D721Med (cell line): ENCODE measurements around the gene KPNA4.
"Not testable (repeated sequence)": the region's sequence is repeated elsewhere in the genome, so short reads cannot be mapped to it uniquely, and the experiment has no call there.

Source experiments
- DNase-seq: peaks from one replicate; pipeline ENCODE4 v3.0.0; 2011; ENCODE audit warnings: low spot score; ENCODE audit not compliant: insufficient read length
- FAIRE-seq: peaks from 2 replicates; lab custom pipeline; 2011; peaks lifted over from hg19 to GRCh38; lab: Jason Lieb, UNC
- TF ChIP-seq, protein P1 (sequence below): IDR thresholded peaks from 2 replicates; pipeline ENCODE4 v1.5.1; 2012; ENCODE audit warnings: mild to moderate bottlenecking, control low read depth; ENCODE audit not compliant: insufficient read depth; ENCODE audit errors: missing control alignments

KPNA4 gene

DNA sequence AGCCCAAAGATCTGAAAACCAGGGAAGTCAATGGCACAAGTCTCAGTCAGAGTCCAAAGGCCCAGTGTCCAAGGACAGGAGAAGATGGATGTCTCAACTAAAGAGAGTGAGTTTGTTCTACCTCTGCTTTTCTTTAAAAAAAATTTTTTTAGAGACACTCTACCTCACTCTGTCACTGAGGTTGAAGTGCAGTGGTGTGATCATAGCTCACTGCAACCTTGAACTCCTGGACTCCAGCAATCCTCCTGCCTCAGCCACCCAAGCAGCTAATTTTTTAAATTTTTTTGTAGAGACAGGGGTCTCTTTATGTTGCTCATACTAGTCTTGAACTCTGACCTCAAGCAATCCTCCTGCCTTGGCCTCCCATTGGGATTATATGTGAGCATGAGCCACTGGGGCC lies 39.9 kb upstream of the KPNA4 start:
- DNase-seq: no peak
- no peak for FAIRE-seq

DNA sequence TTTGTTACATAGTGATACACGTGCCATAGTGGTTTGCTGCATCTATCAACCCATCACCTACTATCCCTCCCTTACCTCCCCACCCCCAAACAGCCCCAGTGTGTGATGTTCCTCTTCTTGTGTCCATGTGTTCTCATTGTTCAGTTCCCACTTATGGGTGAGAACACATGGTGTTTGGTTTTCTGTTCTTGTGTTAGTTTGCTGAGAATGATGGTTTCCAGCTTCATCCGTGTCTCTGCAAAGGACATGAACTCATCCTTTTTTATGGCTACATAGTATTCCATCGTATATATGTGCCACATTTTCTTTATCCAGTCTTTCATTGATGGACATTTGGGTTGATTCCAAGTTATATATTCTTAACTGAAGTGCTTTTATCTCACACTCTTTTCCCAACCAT lies 38.5 kb upstream of the KPNA4 start:
- DNase-seq, FAIRE-seq: not testable (repeated sequence)

More for the DNA sequence above, 39.9 kb upstream of the KPNA4 start:
- TF ChIP-seq, protein P1, sequence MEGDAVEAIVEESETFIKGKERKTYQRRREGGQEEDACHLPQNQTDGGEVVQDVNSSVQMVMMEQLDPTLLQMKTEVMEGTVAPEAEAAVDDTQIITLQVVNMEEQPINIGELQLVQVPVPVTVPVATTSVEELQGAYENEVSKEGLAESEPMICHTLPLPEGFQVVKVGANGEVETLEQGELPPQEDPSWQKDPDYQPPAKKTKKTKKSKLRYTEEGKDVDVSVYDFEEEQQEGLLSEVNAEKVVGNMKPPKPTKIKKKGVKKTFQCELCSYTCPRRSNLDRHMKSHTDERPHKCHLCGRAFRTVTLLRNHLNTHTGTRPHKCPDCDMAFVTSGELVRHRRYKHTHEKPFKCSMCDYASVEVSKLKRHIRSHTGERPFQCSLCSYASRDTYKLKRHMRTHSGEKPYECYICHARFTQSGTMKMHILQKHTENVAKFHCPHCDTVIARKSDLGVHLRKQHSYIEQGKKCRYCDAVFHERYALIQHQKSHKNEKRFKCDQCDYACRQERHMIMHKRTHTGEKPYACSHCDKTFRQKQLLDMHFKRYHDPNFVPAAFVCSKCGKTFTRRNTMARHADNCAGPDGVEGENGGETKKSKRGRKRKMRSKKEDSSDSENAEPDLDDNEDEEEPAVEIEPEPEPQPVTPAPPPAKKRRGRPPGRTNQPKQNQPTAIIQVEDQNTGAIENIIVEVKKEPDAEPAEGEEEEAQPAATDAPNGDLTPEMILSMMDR: no peak

DNA sequence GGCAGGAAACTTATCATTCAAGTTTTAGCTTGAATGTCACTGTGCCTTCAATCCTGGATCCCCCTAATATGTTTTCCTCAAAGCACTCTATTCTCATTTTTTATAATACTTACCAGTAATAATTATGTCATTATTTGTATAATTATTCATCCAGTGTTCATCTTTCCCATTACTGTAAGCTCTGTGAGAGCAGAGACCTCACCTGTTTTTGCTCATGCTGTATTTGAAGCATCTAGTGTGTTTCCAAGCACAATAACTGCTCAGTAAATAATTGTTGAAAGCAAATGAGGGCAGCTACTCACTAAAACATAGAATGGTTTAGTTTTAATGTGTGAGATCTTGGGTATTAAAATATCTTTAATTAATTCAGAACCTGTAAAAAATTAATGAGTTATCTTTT lies 36.9 kb upstream of the KPNA4 start:
- FAIRE-seq: no peak
- DNase-seq: no peak
- TF ChIP-seq, protein P1: no peak

DNA sequence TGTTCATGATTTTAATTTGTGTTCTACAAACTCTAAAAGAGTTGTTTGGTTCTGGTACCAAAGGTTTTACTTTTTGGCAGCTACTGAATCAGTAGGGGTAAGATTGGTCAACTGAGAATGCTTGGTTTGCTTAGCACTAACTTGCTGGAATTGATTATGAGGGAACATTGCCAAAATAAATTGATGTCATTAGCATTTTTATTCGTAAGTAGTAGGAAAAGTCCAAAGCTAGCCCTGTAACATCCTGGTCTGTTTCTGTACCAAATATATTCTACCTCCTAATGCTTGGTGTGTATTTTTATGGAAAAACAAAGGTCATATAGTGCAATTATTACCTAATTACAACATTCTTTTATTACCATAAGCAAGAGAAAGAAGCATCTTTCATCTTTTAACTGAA lies 35.9 kb upstream of the KPNA4 start:
- FAIRE-seq (no peak), DNase-seq (no peak)
- TF ChIP-seq, protein P1: no peak

DNA sequence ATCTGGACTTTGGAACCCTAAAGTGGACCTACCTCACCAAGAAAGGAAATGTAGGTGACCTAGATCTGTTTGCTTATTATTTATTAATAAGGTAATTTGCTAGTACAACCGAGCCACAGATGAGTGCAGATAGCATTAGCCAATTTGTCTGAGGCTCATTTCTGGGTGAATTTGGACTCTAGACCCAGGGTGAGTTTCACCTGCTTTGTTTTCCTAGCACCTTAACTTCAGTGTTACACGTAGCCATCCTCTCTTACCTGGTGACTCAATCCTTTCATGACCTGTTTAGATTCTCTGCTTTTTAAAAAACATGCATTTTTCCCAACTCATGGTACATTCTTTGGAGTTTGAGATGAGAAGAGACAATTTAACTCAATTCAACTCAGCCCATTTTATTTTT lies 33.5 kb upstream of the KPNA4 start:
- FAIRE-seq (no peak), DNase-seq (no peak)
- TF ChIP-seq, protein P1: no peak

DNA sequence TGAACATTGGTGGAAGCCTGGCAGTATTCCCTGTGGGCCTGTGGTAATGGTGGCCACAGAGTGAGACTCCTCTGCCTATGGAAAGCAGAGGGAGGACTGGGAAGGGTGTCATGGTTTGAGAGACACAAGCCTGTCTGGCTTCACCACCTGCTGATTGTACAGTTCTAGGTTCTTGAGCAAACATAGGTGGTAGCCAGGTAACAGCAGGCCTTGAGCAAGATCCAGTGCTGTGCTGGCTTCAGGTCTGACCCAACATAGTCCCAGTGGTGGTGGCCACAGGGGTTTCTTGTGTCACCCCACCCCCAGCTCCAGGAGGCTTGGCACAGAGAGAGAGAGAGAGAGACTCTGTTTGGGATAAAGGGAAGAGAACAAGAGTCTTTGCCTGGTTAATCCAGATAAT lies 22.7 kb upstream of the KPNA4 start:
- no peak for FAIRE-seq
- TF ChIP-seq, protein P1: no peak
- DNase-seq: no peak

DNA sequence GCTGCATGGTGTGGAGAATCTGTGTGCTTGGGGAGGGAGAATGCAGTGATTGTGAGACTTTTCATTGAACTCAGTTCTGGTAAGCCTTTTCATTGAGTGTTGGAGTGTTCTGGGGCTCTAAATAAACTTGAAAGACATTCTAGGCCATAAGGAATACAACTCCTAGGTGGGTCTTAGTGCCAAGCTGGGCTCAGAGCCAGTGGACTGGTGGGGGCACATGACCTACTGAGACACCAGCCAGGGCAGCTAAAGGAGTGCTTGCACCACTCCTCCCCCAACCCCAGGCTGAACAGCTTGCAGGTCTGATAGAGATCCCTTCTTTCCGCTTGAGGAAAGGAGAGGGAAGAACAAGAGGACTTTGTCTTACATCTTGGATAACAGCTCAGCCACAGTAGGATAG lies 21.7 kb upstream of the KPNA4 start:
- DNase-seq (no peak), FAIRE-seq (no peak)
- TF ChIP-seq, protein P1: no peak

DNA sequence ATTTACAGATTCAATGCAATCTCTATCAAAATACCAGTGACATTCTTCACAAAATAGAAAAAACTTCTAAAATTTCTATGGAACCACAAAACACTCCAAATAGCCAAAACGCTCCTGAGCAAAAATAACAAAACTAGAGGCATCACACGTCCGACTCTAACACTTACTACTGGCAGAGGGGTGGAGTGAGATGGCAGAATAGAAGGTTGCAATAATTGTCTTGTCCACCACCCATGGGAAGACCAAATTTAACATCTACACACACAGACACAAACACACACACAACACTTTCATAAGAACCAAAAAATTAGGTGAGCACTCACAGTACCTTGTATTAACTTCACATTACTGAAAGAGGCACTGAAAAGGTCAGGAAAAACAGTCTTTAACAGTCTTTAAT lies 21.3 kb upstream of the KPNA4 start:
- FAIRE-seq: no peak
- no peak for DNase-seq
- TF ChIP-seq, protein P1: no peak
